Stomach smooth muscle (tissue), 2 donors: ENCODE measurements around the gene ABCA7.

Source experiments
- H3K27ac ChIP-seq: one replicate; pipeline ENCODE4 v1.7.0; 2013; ENCODE audit warnings: mild to moderate bottlenecking, low read length, inconsistent platforms
- H3K27me3 ChIP-seq, 2 donors: one replicate each; pipeline ENCODE4 v1.7.0; 2013; ENCODE audit warnings: low read length in 2 of 2; ENCODE audit not compliant: insufficient read depth in 2 of 2, control insufficient read depth in 1 of 2
- H3K36me3 ChIP-seq, 2 donors: one replicate each; pipeline ENCODE4 v1.7.0; 2013; ENCODE audit warnings: low read length in 2 of 2; ENCODE audit not compliant: control insufficient read depth in 2 of 2, insufficient read depth in 2 of 2
- H3K4me1 ChIP-seq: one replicate; pipeline ENCODE4 v1.7.0; 2013; ENCODE audit warnings: low read length; ENCODE audit not compliant: control insufficient read depth, insufficient read depth
- H3K4me3 ChIP-seq, 2 donors: one replicate each; pipeline ENCODE4 v1.7.0; 2013; ENCODE audit warnings: low read length in 2 of 2
- H3K9ac ChIP-seq, 2 donors: one replicate each; pipeline ENCODE4 v1.7.0; 2013; ENCODE audit warnings: low read length in 2 of 2, mild to moderate bottlenecking in 1 of 2
- H3K9me3 ChIP-seq, 2 donors: one replicate each; pipeline ENCODE4 v1.7.0; 2013; ENCODE audit warnings: low read length in 2 of 2; ENCODE audit not compliant: control insufficient read depth in 2 of 2
- donor health status: healthy.
- donor health status: Pancreatic carcinoma.

ABCA7 gene

DNA sequence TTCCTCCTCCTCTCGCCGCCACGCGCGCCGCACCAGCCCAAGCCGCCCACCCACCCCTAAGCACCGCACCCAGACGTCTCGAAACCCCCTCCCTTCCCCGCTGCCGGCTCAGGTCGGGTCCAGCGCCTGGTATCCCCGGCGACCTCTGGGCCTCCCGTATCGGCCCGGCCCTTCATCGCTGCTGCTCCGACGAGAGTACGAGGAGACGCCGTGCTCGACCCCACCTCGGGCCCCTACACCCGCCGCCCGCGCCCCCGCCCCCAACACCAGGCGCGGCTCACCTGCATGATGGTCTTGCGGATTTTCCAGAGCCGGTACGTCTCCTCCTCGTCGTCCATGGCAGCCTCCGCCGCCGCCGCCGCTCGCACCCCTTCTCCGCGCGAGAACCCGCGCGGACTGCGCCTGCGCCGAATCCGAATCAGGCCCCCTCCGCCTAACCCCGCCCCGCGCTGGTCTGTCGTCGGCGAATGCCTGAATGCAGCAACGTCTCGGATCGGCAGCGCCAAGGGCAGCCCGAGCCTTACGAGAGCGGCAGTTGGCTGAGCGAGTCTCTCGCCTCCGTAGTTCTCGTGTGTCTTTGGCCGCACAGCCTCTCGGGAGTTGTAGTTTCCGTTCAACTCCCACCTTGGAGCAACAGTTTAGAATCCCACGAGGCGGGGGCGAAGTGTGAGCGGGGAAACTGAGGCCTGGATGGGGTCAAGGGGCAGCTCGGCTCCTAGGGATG is 55.2 kb downstream of the ABCA7 start, which contains the start of gene POLR2E:
TSS of gene POLR2E (minus strand) at position 398 of the 724 bp plus-strand sequence. CDS start at position 338, 60 bp downstream.
- H3K27ac ChIP-seq: peak within 1 kb of the TSS; percentile 37
- H3K9ac ChIP-seq: peak within 1 kb of the TSS; percentile 79 to 83
- peaks cover 33% of the 10 kb centered on the region for H3K4me1 ChIP-seq
- H3K27me3 ChIP-seq: no peaks in the 10 kb centered on the region
- peak within 1 kb of the TSS; percentile 93 for H3K4me3 ChIP-seq
- H3K36me3 ChIP-seq: peaks cover 5 to 6% of the 10 kb centered on the region in 2 donors
- no peaks in the 10 kb centered on the region for H3K9me3 ChIP-seq

DNA sequence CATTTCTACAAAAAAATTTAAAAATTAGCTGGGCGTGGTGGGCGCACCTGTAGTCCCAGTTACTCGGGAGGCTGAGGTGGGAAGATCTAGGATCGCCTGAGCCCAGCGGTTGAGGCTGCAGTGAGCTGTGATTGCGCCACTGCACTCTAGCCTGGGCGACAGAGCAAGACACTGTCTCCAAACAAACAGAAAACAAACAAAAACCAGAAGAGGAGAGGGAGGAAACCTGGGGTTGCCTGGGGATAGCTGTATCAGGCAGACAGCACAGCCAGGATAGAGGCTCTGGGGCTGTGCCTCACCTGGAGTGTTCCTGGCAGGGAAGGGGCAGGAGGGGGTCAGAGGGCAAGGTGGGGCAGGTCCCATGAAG is 57.9 kb downstream of the ABCA7 start:
- Histone ChIP-seq H3K4me3 (no peak overlapping the region), H3K9me3 (no peaks in the 10 kb centered on the region), H3K4me1 (peaks cover 48% of the 10 kb centered on the region), H3K27me3 (no peaks in the 10 kb centered on the region), H3K36me3 (no peaks in the 10 kb centered on the region), H3K27ac (no peak overlapping the region), H3K9ac (no peak overlapping the region)

DNA sequence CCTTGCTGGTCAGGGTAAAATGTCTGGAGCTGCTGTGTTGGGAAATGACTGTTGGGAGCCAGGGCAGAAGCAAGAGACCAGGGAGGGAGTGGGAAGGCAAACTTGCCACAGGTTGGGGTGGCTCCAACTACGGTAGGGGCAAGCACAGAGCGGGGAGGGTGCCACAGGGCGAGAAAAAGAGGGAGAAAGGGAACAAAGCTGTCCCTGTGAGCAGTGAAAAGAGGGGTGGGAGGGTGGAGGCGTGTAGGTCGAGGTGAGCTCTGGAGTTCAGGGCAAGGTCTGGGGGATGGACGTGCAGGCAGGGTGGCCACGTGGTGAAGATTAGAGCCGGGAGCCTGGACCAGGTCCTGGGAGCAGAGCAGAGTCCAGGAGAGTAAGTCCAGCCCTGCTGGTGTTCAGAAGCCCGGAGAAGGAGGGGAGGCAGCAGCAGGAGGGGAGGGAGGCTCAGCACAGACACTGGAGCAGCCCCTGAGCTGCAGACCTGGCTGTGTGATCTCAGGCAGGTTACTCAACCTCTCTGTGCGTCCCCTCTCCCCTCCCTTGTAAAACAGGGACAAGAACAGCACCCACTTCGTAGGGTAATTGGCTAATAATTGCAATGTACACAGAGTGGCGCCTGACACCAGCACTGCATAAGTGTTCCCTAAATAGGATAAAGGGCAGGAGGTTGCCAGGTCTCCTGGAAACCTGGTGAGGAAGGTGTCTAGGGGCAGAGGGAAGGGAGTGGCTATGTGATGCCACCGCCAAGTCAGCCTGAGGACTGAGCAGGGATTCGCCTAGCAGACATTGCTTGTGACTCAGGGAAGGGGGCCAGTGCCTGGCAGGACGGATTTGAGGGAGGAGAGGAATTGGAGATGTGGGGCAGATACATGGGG is 58.5 kb downstream of the ABCA7 start:
- no peaks in the 10 kb centered on the region for H3K36me3 ChIP-seq
- H3K9me3 ChIP-seq: no peaks in the 10 kb centered on the region
- no peak overlapping the region for H3K4me3 ChIP-seq
- no peak overlapping the region for H3K27ac ChIP-seq
- H3K27me3 ChIP-seq: no peaks in the 10 kb centered on the region
- peaks cover 49% of the 10 kb centered on the region for H3K4me1 ChIP-seq
- no peak overlapping the region for H3K9ac ChIP-seq

DNA sequence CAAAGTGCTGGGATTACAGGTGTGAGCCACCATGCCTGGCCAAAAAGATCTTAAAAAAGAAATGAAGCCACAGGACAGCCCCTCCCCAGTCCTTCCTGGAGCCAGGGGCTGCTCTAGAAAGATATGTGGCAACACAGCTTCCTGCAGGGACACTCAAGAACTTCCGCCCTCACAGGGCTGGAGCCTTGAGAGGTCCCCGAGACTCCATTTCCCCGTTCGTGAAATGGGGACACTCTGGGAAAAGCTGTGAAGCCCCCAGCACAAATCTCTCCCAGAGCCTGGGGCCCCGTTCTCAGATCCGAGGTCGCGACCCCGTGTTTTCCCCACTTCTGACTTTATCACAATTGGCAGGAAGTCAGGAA is 61.4 kb downstream of the ABCA7 start:
- Histone ChIP-seq H3K27me3 (no peaks in the 10 kb centered on the region), H3K9ac (no peak overlapping the region), H3K9me3 (no peaks in the 10 kb centered on the region), H3K27ac (peak overlapping the region; percentile 80), H3K36me3 (peaks cover 0 to 2% of the 10 kb centered on the region in 2 donors), H3K4me3 (no peak overlapping the region), H3K4me1 (peaks cover 51% of the 10 kb centered on the region)

DNA sequence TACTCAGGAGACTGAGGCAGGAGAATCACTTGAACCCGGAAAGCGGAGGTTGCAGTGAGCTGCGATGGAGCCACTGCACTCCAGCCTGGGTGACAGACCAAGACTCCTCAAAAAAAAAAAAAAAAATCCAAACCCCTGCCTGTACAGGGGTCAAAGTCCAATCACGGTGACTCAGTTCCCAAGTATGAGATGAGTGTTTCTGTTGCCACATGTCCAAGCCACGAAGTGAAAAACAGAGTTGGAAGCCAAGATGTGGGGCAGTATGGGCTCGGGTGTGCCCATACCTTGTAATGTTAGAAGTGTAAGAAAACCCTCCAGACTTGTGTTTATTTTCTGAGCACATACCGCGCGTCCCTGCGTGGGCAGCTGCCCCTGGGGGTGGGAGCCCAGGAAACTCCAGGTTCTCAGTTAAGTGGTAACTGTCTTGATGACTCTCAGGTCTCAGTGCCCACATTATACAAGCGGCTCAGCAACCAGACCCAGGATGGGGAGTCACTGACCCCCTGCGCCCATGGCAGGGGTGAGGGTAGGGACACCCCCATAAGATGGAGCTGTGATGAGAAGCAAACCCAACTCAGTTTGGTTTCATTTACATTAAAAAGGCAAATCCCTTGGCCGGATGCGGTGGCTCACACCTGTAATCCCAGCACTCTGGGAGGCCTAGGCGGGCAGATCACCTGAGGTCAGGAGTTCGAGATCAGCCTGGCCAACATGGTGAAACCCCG is 62.7 kb downstream of the ABCA7 start:
- Histone ChIP-seq H3K36me3 (peaks cover 6 to 10% of the 10 kb centered on the region in 2 donors), H3K4me1 (peaks cover 53% of the 10 kb centered on the region), H3K27ac (peak overlapping the region; percentile 80), H3K4me3 (peak overlapping the region in 1 of 2 donors; percentile 22), H3K9ac (peak overlapping the region; percentile 8 to 21), H3K9me3 (no peaks in the 10 kb centered on the region), H3K27me3 (no peaks in the 10 kb centered on the region)

DNA sequence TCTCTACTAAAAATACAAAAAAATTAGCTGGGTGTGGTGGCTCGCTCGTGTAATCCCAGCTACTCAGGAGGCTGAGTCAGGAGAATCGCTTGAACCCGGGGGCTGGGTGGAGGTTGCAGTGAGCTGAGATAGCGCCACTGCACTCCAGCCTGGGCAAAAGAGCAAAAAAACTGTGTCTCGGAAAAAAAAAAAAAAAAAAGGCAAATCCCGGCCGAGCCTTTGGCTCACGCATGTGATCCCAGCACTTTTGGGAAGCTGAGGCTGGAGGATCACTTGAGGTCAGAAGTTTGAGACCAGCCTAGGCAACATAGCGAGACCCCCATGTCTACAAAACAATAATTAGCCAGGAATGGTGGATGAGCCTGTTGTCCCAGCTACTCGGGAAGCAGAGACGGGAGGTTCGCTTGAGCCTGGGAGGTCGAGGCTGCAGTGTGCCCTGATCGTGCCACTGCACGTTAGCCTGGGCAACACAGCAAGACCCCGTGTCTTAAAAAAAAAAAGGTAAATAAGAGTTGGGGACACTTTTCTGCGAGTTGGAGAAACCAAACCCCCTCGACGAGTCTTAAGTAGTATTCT is 63.3 kb downstream of the ABCA7 start:
- Histone ChIP-seq H3K27ac (peak overlapping the region; percentile 80), H3K4me3 (peak overlapping the region; percentile 53 to 67), H3K4me1 (peaks cover 49% of the 10 kb centered on the region), H3K27me3 (no peaks in the 10 kb centered on the region), H3K36me3 (peaks cover 6 to 10% of the 10 kb centered on the region in 2 donors), H3K9ac (peak overlapping the region; percentile 36 to 70), H3K9me3 (no peaks in the 10 kb centered on the region)

DNA sequence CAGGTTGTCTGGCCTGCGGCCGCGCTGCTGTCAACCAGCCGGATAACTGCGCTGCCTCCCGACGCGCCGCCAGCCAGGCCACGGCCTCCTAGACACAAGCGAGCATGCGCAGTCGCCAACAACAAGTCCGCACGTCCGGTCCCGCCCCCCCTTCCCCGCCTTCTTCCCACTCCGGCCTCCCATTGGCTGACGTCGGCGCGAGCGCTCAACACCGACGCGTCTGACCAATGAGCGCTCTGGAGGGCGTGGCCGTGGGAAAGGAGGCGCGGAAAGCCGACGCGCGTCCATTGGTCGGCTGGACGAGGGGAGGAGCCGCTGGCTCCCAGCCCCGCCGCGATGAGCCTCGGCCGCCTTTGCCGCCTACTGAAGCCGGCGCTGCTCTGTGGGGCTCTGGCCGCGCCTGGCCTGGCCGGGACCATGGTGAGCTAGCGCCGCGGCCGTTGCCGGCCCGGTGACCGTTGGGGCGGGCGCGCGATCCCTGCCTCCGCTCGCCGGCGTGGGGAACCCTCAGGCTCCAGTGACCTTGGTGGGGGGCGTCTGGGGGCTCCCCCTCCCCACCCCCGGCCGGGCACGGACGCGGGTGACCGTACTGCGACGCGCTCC is 63.9 kb downstream of the ABCA7 start, which contains the start of gene GPX4:
TSS of gene GPX4 (plus strand) at position 287 of the 603 bp plus-strand sequence. CDS start at position 337, 50 bp downstream.
- H3K9ac ChIP-seq: peak within 1 kb of the TSS; percentile 70 to 71
- H3K27me3 ChIP-seq: no peaks in the 10 kb centered on the region
- H3K4me3 ChIP-seq: peak within 1 kb of the TSS; percentile 71 to 77
- peak within 1 kb of the TSS; percentile 88 for H3K27ac ChIP-seq
- H3K9me3 ChIP-seq: no peaks in the 10 kb centered on the region
- peaks cover 44% of the 10 kb centered on the region for H3K4me1 ChIP-seq
- peaks cover 6 to 10% of the 10 kb centered on the region in 2 donors for H3K36me3 ChIP-seq

DNA sequence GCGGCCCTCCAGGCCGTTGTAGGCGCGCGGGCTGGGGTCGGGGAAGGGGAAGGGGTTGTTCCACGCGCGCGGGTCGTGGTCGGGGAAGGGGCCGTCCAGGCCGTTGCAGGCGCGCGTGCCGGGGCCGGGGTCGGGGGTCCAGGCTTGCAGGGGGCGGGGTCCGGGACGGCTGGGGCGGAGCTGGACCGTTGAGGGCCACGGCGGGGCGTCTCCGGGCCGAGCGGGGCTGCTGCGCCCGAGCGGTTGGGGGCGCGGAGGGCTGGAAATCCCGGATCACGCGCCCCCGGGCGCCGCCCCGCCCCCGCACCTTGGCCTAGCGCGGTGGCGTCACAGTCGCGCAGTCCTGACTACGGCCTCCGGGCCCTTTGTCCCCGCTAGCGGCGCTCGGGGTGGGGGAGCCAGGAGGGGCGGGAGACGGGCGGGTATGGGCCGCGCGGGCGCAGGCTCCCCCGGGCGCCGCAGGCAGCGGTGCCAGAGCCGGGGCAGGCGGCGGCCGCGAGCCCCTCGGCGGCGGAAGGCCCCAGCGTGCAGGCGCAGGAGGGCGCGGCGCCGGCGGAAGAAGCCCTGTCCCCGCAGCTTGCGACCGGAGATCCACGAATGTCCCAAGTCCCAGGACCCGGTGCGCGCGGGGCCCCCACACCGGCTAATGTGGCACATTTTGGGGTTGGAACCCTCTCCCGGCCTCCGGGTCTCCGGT is 64.6 kb downstream of the ABCA7 start:
- Histone ChIP-seq H3K27me3 (no peaks in the 10 kb centered on the region), H3K36me3 (peaks cover 6 to 10% of the 10 kb centered on the region in 2 donors), H3K9ac (peak overlapping the region; percentile 66 to 71), H3K9me3 (no peaks in the 10 kb centered on the region), H3K4me3 (peak overlapping the region; percentile 71 to 77), H3K27ac (peak overlapping the region; percentile 88), H3K4me1 (peaks cover 41% of the 10 kb centered on the region)

DNA sequence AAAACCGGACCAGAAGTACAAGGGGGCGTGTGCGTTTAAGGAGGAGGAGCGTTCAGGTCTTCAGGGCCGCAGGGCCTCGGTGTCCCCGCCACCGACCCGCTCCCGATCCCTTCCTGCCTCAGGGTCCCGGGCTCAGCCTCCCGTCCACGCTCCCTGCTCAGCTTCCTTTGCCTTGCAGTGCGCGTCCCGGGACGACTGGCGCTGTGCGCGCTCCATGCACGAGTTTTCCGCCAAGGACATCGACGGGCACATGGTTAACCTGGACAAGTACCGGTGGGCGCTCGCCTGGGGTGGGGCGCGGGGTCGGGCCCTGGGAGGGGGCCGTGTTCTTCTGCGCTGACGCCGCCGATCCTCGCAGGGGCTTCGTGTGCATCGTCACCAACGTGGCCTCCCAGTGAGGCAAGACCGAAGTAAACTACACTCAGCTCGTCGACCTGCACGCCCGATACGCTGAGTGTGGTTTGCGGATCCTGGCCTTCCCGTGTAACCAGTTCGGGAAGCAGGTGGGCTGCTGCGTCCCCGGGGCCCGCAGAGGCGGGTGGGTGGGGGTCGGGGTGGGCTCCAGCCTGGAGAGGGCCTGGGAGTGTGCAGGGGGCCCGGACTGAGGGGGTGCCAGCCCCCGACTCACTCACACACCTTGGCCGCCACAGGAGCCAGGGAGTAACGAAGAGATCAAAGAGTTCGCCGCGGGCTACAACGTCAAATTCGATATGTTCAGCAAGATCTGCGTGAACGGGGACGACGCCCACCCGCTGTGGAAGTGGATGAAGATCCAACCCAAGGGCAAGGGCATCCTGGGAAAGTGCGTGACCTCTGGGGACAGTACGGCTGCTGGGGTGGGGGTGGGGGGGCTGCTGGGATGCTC is 65.3 kb downstream of the ABCA7 start:
- Histone ChIP-seq H3K9ac (peak overlapping the region; percentile 66 to 71), H3K27me3 (no peaks in the 10 kb centered on the region), H3K27ac (peak overlapping the region; percentile 88), H3K9me3 (no peaks in the 10 kb centered on the region), H3K36me3 (peaks cover 8 to 10% of the 10 kb centered on the region in 2 donors), H3K4me3 (peak overlapping the region; percentile 71 to 77), H3K4me1 (peaks cover 41% of the 10 kb centered on the region)
